Measurements from ENCODE around the gene SPOPL.
A peak's percentile ranks its signal among the peaks of the same experiment; 100 is the strongest.
"Not testable (repeated sequence)": the region's sequence is repeated elsewhere in the genome, so short reads cannot be mapped to it uniquely, and the experiment has no call there.

The SPOPL gene

DNA sequence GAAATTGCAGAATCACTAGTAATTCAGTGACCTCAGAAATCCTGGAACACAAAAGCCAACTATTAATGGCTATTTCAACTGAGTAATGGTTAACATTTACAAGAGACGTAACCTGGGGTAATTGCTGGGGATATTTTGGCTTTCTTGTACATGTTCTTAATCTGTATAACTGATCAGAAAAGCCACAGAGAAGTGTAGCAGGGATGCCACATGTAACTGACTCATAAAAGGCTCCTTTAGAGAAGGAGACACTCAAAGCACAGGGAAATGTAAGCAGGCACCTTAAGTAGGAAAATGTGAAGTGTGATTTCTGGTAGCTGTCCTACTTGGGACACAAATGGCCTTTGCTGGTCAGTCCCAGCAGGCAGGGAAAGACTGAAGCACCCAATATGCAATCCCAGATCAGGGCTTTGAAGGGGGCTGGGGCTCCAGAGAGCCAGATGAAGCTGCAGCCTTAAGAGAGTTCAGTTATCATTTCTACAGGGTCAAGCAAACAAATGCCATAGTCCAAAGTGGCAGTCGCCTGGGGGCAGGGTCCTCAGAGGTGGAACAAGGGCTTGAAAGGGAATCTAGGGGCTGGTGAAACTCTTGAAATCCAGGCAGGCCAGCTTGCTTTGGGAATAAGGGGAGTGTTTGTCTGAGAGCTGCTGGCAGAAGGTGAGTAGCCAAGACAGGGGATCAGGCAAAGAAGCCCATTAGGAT, 7.2 kb upstream of the SPOPL start:
- no peak for DNase-seq

DNA sequence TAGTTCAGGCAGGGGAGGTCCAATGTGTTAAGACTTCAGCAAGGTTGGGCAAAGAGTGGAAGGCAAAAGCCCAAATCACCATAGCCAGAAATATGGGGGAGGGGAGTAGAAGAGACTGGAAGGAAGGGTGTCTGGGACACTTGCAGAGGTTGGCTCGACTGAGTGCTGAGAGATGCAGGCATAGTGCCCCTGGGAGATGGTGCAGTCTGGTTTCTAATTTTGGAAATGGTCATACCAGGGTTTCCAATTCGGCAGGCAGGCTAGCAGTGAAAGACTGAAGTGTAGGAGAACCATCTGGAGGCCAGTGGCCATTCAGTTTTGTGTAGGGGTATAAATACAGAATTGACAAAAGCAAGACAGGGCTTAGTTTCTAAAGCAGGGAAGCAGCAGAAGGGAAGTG, 6.2 kb upstream of the SPOPL start:
- no peak for DNase-seq

DNA sequence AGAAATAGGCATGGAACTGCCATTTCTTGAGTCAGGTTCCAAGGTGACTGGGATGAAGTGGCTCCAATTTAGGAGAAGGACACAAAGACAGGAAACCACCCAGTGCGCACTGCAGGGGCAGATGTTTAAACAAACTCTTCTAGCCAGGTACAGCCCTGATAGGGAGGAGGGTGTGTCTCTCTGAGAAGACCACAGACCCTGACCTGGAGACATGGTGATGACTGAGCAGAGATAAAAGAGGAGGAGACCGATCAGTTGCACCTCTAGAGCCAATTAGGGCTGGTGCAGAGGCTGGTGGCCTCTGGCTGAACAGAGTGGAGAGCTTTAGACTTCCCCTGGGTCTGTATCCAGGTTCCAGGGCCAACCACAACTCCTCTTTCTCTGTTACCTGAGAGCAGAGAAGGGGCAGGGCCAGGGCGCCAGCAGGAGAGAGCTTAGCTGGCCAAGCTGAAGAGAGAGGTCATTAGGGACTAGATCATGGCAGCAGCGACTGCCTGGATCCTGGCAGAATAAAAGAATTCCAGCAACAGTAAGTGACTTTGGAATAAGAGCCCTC, 5.4 kb upstream of the SPOPL start:
- DNase-seq, result no peak

DNA sequence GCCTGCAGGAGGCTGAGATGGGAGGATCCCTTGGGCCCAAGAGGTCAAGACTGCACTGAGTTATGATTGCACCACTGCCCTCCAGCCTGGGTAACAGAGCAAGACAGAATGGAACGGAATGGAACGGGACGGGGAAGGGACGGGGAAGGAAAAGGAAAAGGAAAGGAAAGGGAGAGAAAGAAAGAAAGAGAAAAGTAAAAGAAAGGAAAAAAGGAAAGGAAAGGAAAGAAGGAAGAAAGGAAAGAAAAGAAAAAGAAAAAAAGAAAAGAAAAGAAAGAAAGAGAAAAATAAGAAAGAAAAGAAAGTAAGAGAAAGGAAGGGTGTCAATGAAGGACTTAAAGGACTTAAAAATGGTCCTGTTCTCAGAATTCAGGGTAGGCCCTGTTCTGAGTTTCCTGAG, 4.3 kb upstream of the SPOPL start:
- no peak for DNase-seq

DNA sequence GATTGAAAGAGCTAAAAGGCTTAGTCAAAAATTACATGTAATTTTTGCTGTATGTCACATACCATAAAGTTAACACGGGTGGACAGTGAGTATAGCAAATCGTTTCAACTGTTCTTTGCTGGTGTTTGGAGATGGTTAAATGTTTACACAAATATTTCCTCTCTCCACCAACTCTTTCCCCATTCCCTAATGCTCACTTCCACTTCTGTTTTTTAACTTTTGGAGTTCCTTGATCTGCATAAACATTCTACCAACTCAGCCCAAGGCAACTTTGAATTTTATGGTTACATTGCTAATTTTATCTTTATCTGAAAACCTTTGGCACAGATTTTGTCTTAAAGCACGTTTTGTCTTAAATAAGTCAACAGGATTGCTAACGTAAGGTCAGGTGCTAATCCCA, 1.9 kb upstream of the SPOPL start:
- DNase-seq, result no peak

DNA sequence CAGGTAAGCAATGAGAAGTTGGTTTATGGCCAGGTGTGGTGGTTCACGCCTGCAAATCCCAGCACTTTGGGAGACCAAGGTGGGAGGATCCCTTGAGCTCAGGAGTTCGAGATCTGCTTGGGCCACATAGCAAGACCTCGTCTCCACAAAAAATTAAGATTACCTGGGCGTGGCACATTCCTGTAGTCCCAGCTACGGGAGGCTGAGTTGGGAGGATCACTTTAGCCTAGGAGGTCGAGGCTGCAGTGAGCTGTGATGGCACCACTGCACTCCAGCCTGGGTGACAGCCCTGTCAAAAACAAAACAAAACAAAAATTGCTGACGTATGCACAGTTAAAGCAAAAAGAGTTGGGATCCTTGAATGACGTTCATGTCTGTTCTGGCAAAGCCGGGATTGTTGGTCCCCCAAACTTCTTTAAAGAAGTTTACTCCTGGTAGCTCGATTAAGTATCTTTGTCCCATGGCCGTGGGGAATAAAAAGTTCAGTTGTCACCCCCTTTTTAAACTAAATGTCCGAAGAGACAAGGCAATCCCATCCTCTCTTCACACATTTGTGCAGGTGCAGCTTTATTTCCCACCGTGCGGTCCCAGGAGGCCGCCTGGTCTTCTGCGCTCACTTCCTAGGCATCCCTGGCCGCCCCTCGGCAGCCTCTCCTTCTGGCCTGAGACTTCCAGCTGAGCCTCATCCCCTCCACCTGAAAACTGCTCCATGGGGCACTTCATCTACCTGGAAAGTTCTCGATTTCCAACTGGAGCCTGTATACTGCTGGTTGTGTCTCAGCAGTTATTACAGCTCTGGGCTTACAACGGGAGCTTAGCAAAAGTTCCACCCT, 762 bp upstream of the SPOPL start:
- peak; percentile 69 for DNase-seq

DNA sequence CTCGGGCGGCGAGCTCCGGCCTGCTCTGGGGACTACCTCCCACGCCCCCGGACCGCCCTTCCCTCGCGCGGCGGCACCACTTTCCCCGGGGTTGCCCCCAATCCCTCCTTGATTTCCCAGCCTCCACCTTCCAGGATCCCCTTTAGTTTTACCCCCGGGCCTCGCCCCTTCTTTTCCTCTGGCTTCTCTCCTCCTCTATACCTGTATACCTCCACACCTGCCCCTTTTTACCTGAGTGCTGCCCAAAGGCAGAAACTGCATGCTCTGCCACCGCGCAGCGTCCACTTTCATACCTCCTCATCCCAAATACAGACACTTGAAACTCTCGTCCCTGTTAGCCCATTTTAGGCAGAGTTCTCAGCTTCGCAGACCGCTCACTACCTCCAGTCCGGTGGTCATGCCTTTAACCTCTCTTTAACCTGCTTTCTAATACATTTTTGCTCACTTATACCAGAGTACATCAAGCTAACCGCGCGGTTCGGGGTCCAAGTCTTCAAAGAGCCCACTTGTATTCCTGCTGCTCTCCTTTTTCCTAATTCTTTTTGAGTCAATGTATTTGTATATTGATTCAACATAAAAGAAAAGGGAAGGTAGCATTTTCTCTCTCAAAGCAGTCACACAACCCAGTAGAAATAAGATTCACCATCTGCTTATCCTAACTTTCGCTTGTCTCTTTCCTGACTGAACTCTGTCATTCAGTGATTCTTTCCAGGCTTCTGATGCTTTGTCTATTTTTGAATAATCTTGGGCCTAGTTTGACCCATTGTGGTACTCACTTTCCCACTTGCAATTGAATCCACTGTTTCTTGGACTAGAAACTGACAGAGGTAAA, 901 bp downstream of the SPOPL start:
- peak; percentile 39 for DNase-seq

DNA sequence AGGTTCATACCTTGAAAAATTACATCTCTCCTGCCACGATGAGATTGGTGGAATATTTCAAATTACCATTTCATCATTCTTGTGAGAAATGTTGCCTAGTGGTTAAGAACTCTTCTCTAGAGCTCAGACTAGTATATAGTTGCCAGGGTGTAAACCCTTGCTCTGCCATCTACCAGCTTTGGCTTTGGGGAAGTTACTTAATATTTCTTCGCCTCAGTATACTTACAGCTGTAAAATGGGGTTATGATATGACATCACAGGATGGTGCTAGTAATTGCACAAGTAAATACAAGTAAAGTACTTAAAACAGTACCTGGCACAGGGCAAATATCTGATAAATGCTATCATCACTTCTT, 1.5 kb downstream of the SPOPL start:
- DNase-seq, result no peak

DNA sequence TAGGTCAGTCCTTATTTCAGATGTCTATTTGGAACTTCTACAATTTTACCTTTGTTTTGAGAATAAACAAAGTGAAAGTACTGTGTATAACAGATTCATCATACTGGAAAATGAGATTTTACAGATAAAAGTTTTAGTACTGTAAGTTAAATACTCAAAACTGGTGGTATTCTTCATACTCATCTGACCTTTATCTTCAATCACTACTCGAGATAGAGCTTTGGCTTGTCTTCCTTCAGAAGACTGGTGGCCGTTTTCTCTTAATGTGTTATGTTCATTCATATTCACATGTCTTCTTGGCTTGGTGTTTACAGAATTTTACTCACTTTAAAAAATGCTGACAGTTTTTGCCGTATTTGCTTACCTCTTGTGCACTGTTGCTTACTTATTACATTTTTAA, 2.1 kb downstream of the SPOPL start:
- DNase-seq, result no peak

DNA sequence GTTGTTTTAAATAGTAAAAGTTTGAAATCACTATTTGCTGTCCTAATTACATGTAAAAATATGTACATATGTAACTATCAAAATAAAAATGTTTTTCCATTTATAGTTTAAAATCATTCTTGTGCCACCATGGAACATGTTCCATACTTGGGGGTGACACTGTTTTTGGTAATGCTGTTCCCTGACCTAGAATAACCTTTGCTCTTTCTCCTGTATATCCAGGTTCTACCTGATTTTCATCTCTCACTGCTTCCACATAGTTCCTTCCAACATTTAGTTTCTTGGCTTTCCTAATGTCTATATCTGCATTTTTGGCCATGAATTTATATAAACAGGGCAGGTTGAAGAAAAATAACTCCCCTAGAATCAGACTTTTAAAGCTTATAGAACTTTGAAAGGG, 2.5 kb downstream of the SPOPL start:
- DNase-seq, result no peak

DNA sequence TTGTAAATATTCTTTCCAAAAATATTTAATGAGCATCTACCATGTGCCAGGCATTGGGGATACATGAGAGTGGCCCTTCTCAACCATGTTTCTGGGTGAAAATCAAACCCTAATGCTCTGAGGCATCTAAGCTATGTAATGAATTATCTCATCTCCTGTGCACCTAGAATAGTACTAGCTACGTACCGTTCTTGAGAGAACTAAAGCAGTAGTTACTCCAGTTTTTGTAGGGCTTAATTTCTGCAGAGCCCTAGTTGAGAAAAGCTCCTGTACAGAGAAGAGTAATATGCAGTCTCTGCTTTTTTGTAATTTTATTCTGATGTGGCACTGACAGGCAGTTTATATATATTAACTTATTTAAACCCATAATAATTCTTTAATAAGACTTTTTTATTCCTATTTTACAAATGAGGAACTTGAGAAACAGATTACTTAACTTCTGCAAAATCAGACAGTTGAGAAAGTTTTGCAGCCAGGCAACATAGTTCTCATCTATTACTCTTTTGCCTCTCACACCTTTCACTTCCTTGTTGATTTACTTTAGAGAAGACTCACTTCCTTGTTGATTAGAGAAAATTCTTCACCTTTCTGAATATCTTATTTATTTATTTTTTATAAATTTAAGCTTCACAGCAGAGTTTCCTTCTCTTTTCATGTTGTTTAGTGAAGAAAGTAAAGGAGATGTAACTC, 3.1 kb downstream of the SPOPL start:
- DNase-seq, result no peak

DNA sequence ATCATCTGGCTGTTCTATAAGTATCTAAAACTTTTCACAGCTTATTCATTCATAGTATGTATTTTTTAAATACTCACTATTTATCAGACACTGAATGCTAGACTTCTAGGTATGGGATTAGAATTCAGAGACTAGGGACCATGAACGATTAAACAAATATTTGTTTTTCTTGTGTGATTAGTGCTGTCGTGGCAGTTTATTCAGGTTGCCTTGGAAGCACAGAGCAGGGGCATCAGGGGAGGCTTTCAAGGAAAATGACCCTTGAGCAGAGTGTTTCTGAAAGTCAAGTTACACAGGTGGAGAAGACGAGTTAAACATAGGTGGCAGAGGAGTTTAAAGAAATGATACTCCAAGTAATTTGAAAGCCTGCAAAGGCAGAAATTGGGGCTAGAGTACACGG, 5.7 kb downstream of the SPOPL start:
- DNase-seq, result no peak

DNA sequence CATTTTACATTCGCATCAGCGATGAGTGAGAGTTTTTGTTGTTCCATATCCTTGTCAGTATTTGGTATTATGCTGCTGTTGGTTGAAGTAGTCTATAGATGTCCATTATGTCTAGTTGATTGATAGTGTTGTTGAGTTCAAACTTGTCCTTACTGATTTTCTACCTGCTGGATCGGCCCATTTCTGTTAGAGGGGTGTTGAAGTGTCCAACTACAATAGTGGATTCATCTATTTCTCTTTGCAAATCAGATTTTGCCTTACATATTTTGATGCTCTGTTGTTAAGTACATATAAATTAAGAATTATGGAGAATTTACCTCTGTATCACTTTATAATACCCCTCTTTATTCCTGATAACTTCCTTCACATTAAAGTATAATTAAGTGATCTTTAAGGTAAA, 8.7 kb downstream of the SPOPL start:
- no peak for DNase-seq

DNA sequence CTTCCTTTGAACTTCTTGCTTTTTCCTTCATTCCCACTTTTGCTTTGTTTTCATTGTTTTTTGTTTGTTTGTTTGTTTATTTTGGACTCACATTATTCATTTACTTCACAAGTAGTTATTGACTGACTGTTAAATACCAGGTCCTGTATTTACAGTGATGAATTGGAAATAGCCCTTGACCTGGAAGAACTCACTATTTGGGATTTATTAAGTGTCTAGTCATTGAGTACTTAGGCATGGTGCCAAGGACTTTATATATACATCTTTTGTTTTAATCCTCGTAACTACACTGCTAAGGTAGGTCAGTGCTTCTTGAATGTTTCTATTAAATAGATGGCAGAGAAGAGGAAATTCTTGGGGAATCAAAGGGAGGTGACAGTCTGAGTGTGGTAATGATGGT, 11.1 kb downstream of the SPOPL start:
- DNase-seq, result no peak

DNA sequence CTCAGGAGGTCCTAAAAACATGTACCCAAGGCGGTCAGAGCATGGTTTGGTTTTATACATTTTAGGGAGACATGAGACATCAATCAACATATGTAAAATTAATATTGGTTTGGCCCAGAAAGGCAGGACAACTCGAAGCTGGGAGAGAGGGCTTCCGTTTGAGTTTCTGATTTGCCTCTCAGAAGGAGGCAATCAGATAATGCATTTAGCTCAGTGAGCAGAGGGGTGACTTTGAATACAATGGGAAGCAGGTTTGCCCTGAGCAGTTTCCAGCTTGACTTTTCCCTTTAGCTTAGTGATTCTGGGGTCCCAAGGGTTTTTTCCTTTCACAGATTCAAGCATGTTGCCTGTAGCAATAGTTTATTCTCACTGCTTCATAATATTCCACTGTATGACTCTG, 12.6 kb downstream of the SPOPL start:
- no peak for DNase-seq

DNA sequence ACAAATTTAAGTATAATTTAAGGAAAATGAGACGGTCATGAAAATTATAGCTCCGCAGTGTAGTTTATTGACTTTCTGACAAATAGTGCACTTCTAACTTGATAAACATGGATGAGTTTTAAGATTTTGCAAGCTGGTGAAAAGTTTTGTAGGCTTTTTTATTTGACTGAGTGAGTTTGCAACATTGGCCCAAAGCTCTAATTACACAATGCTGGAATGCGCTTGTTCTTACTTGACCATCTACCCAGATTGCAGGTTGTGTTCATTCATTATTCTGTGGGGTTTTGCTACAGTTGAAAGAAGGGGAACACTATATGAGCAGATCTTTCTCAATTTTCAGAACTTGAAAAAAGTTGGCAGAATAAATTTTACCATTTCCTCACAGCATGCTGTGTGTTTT, 13.5 kb downstream of the SPOPL start:
- DNase-seq, result no peak

DNA sequence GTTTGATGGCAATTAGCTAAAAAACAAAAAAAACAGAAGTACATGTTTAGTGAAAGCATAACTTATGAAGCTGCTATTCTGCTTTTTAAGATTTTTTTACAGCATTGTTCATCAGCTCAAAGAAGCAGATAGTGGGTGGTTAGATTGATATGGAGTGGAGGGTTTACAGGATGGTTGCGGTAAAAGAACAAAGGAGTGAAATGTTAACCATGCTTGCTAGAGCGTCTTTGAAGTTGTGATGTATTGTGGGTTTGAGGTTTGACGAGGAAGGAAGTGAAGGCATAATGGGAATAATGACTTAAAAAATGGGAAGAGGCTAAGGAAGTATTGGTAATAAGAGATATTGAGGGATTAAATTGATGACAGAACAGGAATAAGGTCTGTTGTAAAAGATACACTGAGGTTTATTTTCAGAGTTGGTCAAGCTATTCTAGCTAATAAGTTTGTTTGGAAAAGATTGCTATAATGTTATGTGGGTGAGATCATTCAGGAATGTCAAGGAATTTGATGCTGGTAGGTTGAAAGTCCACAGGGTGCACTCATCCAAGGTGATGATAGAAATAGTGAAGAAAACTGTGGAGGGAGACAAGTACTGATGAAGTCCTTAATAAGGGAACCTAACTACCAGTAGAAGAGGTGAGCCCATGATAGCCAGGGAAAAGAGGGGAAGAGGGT, 14.6 kb downstream of the SPOPL start:
- DNase-seq, result no peak

DNA sequence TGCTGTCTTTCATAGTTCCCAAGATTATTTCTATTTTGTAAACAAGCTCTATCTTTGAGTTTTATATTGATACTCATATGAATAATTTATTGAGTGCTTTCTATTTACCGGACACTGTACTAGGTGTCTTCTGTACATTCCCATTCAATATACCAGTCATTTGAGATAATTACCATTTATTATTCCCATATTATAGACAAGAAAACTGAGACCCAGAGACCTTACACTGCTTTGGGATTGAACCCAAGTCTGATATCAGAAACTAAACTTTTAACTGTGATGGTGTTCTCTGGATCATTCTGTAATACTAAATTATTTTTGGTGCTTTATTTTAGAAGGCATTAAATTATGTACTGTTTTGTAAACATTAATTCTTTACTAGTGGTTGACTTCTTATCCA, 17.3 kb downstream of the SPOPL start:
- no peak for DNase-seq

DNA sequence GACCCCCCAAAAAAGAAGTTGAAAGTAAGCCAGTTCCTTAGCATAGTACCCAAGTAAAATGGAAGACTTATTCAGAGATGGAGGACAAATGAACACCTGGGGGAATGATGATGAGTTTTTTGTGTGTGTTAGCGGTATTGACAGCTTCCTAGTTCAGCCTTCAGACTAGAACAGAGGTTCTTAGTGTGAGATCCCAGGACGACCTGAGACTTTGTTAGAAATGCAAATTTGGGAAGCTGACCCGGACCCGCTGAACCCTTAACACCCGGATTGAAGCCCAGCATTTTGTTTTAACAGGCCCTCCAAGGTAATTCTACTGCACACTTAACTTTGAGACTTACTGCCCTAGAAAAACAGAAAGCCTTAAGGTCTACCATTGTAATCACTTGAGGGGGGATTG, 20.3 kb downstream of the SPOPL start:
- no peak for DNase-seq

DNA sequence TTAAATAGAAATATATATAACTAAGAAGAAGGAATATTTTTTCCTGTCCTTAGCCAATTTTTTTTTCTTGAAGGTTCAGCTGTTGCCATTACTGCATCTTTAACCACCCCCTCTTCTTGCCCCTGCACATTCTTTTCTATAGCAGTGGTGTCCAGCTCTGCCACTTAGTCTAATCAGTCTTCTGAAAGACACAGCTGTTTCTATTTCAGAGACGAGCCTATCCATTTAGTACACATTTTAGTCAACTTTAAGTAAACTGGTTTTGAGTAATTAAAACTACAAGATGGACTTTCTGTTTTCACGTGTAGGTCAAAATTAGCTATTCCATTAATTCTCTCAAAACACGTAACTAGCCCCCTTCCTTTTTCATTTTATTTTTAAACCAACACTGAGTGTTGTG, 21.0 kb downstream of the SPOPL start:
- no peak for DNase-seq

DNA sequence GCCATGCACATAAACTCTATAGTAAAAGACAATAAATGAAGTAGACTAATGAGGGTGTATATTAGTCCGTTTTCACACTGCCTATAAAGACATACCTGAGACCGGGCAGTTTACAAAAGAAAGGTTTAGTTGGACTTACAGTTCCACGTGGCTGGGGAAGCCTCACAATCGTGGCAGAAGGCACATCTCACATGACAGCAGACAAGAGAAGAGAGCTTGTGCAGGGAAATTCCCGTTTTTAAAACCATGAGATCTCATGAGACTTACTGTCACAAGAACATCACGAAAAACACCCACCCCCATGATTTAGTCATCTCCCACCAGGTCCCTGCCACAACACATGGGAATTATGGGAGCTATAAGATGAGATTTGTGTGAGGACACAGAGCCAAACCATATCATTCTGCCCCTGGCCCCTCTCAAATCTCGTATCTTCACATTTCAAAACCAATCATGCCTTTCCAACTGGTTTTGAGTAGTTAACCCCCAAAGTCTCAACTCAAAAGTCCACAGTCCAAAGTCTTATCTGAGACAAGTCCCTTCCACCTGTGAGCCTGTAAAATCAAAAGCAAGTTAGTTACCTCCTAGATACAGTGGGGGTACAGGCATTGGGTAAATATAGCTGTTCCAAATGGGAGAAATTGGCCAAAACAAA, 21.6 kb downstream of the SPOPL start:
- not testable (repeated sequence) for DNase-seq

DNA sequence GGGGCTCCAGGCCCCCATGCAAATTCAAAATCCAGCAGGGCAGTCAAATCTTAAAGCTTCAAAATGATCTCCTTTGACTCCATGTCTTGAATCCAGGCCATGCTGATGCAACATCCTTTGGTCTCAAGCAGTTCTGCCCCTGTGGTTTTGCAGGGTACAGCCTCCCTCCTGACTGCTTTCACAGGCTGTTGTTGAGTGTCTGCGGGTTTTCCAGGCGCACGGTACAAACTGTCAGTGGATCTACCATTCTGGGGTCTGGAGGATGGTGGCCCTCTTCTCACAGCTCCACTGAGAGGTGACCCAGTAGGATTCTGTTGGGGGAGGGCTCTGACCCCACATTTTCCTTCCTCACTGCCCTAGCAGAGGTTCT, 22.1 kb downstream of the SPOPL start:
- not testable (repeated sequence) for DNase-seq
